A549 (cell line): ENCODE data around the gene NIPAL3. TPM values are rescaled to one million over a fixed set of nuclear protein-coding genes. Genes with fewer than 3 reads are reported as not detected.

Source experiments
- ATAC-seq, 2 experiments: fragments of 200-7000 bp in 1 of 2; fragments of >200 bp in 1 of 2; cut with Nextera tagmentation in 1 of 2; cut with Tn5 transposase in 1 of 2; 3 replicates each; pipeline versions ENCODE4 v1.8.0 to v1.9.1; 2018 to 2020; ENCODE audit warnings: mild to moderate bottlenecking in 1 of 2, moderate library complexity in 1 of 2
- CTCF ChIA-PET: fragments of 300-600 bp; sonication (Branson Sonifier 250); formaldehyde crosslinking; extraction: SDS; loops from one replicate; lab custom pipeline; 2021; ENCODE audit warnings: antibody characterized with exemption, inconsistent platforms; lab: Yijun Ruan, JAX
- POLR2A ChIA-PET: fragments of 350-600 bp; formaldehyde crosslinking; extraction: SDS; loops from one replicate; lab custom pipeline; 2021; ENCODE audit warnings: antibody characterized with exemption, inconsistent platforms; lab: Yijun Ruan, JAX
- DNase-seq, 2 experiments: peaks; one replicate each; pipeline versions ENCODE4 v3.0.0 to v3.0.0-alpha.2; 2011 to 2016; ENCODE audit warnings: low read depth in 1 of 2, low spot score in 1 of 2
- FAIRE-seq: peaks from 2 replicates; lab custom pipeline; 2011; peaks lifted over from hg19 to GRCh38; lab: Jason Lieb, UNC
- H3K27ac ChIP-seq, 2 experiments: fragments of >200 bp; sonication (Bioruptor Twin); formaldehyde crosslinking; 3 replicates each; pipeline ENCODE4 v1.5.1; 2016 to 2017
- H3K4me1 ChIP-seq: fragments of >200 bp; sonication (Bioruptor Twin); formaldehyde crosslinking; 3 replicates; pipeline ENCODE4 v1.6.1; 2016
- H3K4me2 ChIP-seq: fragments of >200 bp; sonication (Bioruptor Twin); formaldehyde crosslinking; 3 replicates; pipeline ENCODE4 v1.6.1; 2016
- H3K4me3 ChIP-seq: fragments of >200 bp; sonication (Bioruptor Twin); formaldehyde crosslinking; 3 replicates; pipeline ENCODE4 v1.5.1; 2016
- H3K9me3 ChIP-seq: fragments of >200 bp; sonication (Bioruptor Twin); formaldehyde crosslinking; 3 replicates; pipeline ENCODE4 v1.6.1; 2016
- BCL3 ChIP-seq: fragments of >200 bp; sonication (Bioruptor Twin); formaldehyde crosslinking; IDR thresholded peaks from 3 replicates; pipeline ENCODE4 v1.6.1; 2016
- BHLHE40 ChIP-seq: IDR thresholded peaks from 2 replicates; pipeline ENCODE4 v1.6.1; 2012; ENCODE audit warnings: low read depth, low read length, inconsistent platforms
- CBX2 ChIP-seq: fragments of 200-600 bp; sonication (generic); IDR thresholded peaks from 2 replicates; pipeline ENCODE4 v1.6.1; 2016; ENCODE audit warnings: low read depth, mild to moderate bottlenecking, borderline replicate concordance
- CEBPB ChIP-seq, 2 experiments: fragments of >200 bp in 1 of 2; sonication (Bioruptor Twin) in 1 of 2; formaldehyde crosslinking in 1 of 2; IDR thresholded peaks; 2 replicates each; pipeline ENCODE4 v1.6.1; 2012 to 2016
- CHD4 ChIP-seq: fragments of 200-600 bp; sonication (generic); IDR thresholded peaks from 2 replicates; pipeline ENCODE4 v1.6.1; 2016; ENCODE audit warnings: antibody characterized with exemption, mild to moderate bottlenecking, borderline replicate concordance
- CTCF ChIP-seq: fragments of >200 bp; sonication (Bioruptor Twin); formaldehyde crosslinking; IDR thresholded peaks from 3 replicates; pipeline ENCODE4 v1.5.1; 2016
- E2F6 ChIP-seq: IDR thresholded peaks from 2 replicates; pipeline ENCODE4 v1.6.1; 2012; ENCODE audit warnings: low read depth, borderline replicate concordance
- EP300 ChIP-seq, 2 experiments: fragments of >200 bp; sonication (Bioruptor Twin); formaldehyde crosslinking; IDR thresholded peaks; 2 replicates in 1 of 2; 3 replicates in 1 of 2; pipeline ENCODE4 v1.6.1; 2016 to 2017
- ESRRA ChIP-seq: fragments of 150-350 bp; IDR thresholded peaks from 2 replicates; pipeline ENCODE4 v1.6.1; 2014; ENCODE audit warnings: mild to moderate bottlenecking, low read length, borderline replicate concordance
- FOSB ChIP-seq: fragments of 250-450 bp; sonication (Bioruptor Pico); IDR thresholded peaks from 2 replicates; pipeline ENCODE4 v1.5.0; 2020; ENCODE audit warnings: mild to moderate bottlenecking, moderate library complexity
- FOXS1 ChIP-seq: fragments of 250-450 bp; sonication (Bioruptor Pico); IDR thresholded peaks from 2 replicates; pipeline ENCODE4 v1.5.0; 2020; ENCODE audit warnings: mild to moderate bottlenecking, moderate library complexity
- HDAC2 ChIP-seq: fragments of 200-600 bp; sonication (generic); IDR thresholded peaks from 2 replicates; pipeline ENCODE4 v1.6.1; 2016
- HES2 ChIP-seq: fragments of >200 bp; sonication (Bioruptor Twin); formaldehyde crosslinking; IDR thresholded peaks from 2 replicates; pipeline ENCODE4 v1.6.1; 2016
- HEYL ChIP-seq: fragments of 250-450 bp; sonication (Bioruptor Pico); IDR thresholded peaks from 2 replicates; pipeline ENCODE4 v1.8.0; 2021; ENCODE audit warnings: mild to moderate bottlenecking, moderate library complexity
- HOXB13 ChIP-seq: fragments of 250-450 bp; sonication (Bioruptor Pico); IDR thresholded peaks from 2 replicates; pipeline ENCODE4 v1.5.0; 2020; ENCODE audit warnings: low read depth, mild to moderate bottlenecking, moderate library complexity
- JUN ChIP-seq, 2 experiments: fragments of >200 bp; sonication (Bioruptor Twin); formaldehyde crosslinking; IDR thresholded peaks; 2 replicates in 1 of 2; 3 replicates in 1 of 2; pipeline ENCODE4 v1.6.1; 2016 to 2017
- KDM1A ChIP-seq: fragments of 200-600 bp; sonication (generic); IDR thresholded peaks from 2 replicates; pipeline ENCODE4 v1.6.1; 2016; ENCODE audit warnings: low read depth, mild to moderate bottlenecking
- MAFK ChIP-seq: fragments of 450-650 bp; IDR thresholded peaks from 2 replicates; pipeline ENCODE4 v1.6.1; 2014; ENCODE audit not compliant: partially characterized antibody
- MAX ChIP-seq: IDR thresholded peaks from 2 replicates; pipeline ENCODE4 v1.6.1; 2012
- NFE2L2 ChIP-seq: fragments of 150-350 bp; conservative IDR thresholded peaks from 2 replicates; pipeline ENCODE4 v1.6.1; 2014; ENCODE audit warnings: low read length
- NPAS2 ChIP-seq: fragments of 250-450 bp; sonication (Bioruptor Pico); IDR thresholded peaks from 2 replicates; pipeline ENCODE4 v1.8.0; 2022; ENCODE audit warnings: mild to moderate bottlenecking, moderate library complexity, borderline replicate concordance
- NR3C1 ChIP-seq: fragments of >200 bp; sonication (Bioruptor Twin); formaldehyde crosslinking; IDR thresholded peaks from 3 replicates; pipeline ENCODE4 v1.6.1; 2017
- PHF8 ChIP-seq: fragments of 200-600 bp; sonication (generic); IDR thresholded peaks from 2 replicates; pipeline ENCODE4 v1.6.1; 2016; ENCODE audit warnings: low read depth, mild to moderate bottlenecking, antibody characterized with exemption, moderate library complexity, borderline replicate concordance
- POLR2A ChIP-seq: IDR thresholded peaks from 2 replicates; pipeline ENCODE4 v1.6.1; 2012; ENCODE audit warnings: mild to moderate bottlenecking, low read length
- RARB ChIP-seq: fragments of 250-450 bp; sonication (Bioruptor Pico); IDR thresholded peaks from 2 replicates; pipeline ENCODE4 v1.8.0; 2021; ENCODE audit warnings: mild to moderate bottlenecking, moderate library complexity
- RCOR1 ChIP-seq: fragments of 150-350 bp; IDR thresholded peaks from 2 replicates; pipeline ENCODE4 v1.6.1; 2014; ENCODE audit warnings: antibody characterized with exemption, low read length, low read depth
- SREBF2 ChIP-seq: fragments of 450-650 bp; IDR thresholded peaks from 2 replicates; pipeline ENCODE4 v1.6.1; 2014; ENCODE audit warnings: mild to moderate bottlenecking, moderate library complexity
- USF2 ChIP-seq: fragments of 450-650 bp; IDR thresholded peaks from 2 replicates; pipeline ENCODE4 v1.6.1; 2014; ENCODE audit warnings: antibody characterized with exemption
- ZC3H11A ChIP-seq: fragments of 450-650 bp; IDR thresholded peaks from 2 replicates; pipeline ENCODE4 v1.6.1; 2014; ENCODE audit warnings: antibody characterized with exemption, mild to moderate bottlenecking
- ZFP36 ChIP-seq: fragments of 450-650 bp; IDR thresholded peaks from 2 replicates; pipeline ENCODE4 v1.6.1; 2014; ENCODE audit warnings: borderline replicate concordance; ENCODE audit not compliant: partially characterized antibody
- WGBS: methylation state at CpG from one replicate; pipeline ENCODE4 v1.1.6; 2017; ENCODE audit errors: missing lambda C conversion rate; 5-methylcytosine and 5-hydroxymethylcytosine counted together
- polyA plus RNA-seq, 4 experiments: library from polyadenylated mRNA; depleted of rRNA in 3 of 4; stranded (reverse); fragments of >200 nt; fragmentation: RNase III in 1 of 4; extraction: RNeasy Plus Mini Kit Qiagen cat#74134 plus additional on column Dnase treatment in 1 of 4; gene quantifications; 2 replicates in 3 of 4; 3 replicates in 1 of 4; pipeline ENCODE4 v1.2.3, GENCODE V29; 2011 to 2017
- TF ChIP-seq, protein P1 (sequence below): fragments of 250-450 bp; sonication (Bioruptor Pico); IDR thresholded peaks from 2 replicates; pipeline ENCODE4 v1.5.0; 2021; ENCODE audit warnings: mild to moderate bottlenecking, moderate library complexity, borderline replicate concordance
- TF ChIP-seq, protein P2 (sequence below): IDR thresholded peaks from 2 replicates; pipeline ENCODE4 v1.6.1; 2012

NIPAL3 gene
- polyA plus RNA-seq, 2 of the 4 experiments (the other 2 are of a cell fraction): 5.1 to 10.4 TPM

DNA sequence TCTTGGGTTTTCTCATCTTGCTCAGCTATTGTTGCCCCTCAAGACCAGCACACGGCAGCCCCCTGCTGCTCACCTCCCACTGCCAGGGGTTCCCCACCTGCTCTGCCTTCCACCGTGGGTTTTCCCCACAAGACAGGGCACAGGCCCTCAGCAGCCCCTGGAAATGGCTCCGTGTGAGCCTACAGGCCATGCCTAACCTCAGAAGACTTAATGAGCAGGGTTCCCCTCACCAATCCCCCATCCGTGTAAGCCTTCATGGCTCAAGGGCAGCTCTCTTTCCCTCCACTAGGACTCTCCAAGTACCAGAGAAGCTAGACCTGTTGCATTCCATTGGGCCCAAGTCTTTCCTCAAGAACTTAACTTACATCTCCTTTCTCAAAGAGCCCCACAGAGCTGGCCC, 68.6 kb downstream of the NIPAL3 start:
- TF ChIP-seq RCOR1 (no peak), EP300 (IDR thresholded peaks at IDR 0.05) (no peak), BHLHE40 (no peak), ZC3H11A (no peak), CBX2 (no peak), HOXB13 (CRISPR knock-in tag) (no peak), USF2 (no peak), MAFK (no peak), SREBF2 (no peak), POLR2A (no peak), BCL3 (no peak), CHD4 (no peak), CTCF (no peak), FOXS1 (CRISPR knock-in tag) (no peak), NFE2L2 (no peak)
- TF ChIP-seq, protein P1, sequence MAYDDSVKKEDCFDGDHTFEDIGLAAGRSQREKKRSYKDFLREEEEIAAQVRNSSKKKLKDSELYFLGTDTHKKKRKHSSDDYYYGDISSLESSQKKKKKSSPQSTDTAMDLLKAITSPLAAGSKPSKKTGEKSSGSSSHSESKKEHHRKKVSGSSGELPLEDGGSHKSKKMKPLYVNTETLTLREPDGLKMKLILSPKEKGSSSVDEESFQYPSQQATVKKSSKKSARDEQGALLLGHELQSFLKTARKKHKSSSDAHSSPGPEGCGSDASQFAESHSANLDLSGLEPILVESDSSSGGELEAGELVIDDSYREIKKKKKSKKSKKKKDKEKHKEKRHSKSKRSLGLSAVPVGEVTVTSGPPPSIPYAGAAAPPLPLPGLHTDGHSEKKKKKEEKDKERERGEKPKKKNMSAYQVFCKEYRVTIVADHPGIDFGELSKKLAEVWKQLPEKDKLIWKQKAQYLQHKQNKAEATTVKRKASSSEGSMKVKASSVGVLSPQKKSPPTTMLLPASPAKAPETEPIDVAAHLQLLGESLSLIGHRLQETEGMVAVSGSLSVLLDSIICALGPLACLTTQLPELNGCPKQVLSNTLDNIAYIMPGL (CRISPR knock-in tag): no peak
- CTCF ChIA-PET: no interaction called here
- POLR2A ChIA-PET: no interaction called here
- FAIRE-seq (no peak), ATAC-seq (no peak), DNase-seq (no peak)
- Histone ChIP-seq H3K4me2 (no peak overlapping the region), H3K4me3 (no peak overlapping the region), H3K27ac (no peak overlapping the region), H3K9me3 (no peaks in the 10 kb centered on the region), H3K4me1 (no peaks in the 10 kb centered on the region)
- WGBS: 48% methylated on average over 4 of the region's 4 CpGs

DNA sequence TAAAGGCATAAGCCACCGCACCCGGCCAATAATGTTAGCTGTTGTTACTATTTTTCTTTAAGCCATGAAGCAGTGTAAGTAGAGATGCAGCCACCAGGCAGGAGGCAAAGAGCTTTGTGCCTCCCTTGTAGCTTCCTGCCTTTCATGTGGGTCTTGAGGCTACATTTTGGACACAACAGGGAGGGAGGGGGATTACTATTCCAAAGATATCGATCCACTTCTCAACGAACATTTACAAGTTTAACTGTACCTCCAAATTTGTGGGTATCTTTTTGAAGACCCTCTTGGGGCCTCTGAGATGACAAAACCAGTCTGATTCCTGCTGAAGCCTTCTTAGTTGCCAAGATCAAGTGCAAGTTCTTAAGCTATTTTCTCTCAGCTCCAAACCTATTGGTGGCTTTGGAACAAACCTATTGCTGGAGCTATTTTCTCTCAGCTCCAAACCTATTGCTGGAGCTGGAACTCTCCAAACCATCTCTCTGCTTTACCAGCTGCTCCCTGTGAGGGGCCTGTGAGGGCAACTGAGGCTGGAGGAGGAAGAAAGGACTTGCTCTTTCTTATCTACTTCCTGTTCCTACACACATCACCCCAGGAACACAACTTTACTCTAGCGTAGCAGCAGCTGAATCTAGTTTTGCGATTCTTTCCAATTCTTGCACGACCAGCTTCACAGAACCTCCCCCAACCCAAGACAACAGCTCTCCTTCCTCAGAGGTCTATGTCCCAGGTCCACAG, 70.9 kb downstream of the NIPAL3 start:
- H3K4me2 ChIP-seq: no peak overlapping the region
- ATAC-seq (no peak), FAIRE-seq (no peak), DNase-seq (no peak)
- POLR2A ChIA-PET: no interaction called here
- CTCF ChIA-PET: interaction anchor here (1.1 kb wide), 1 partner anchor 14 kb away, joined by 3 read pairs; no protein-coding TSS in a partner anchor
- H3K9me3 ChIP-seq: peaks cover 3% of the 10 kb centered on the region; the same call in 1 of the 3 replicates
- H3K4me3 ChIP-seq: no peak overlapping the region
- H3K4me1 ChIP-seq: no peaks in the 10 kb centered on the region
- WGBS: 85% methylated on average over 7 of the region's 7 CpGs
- no peak overlapping the region for H3K27ac ChIP-seq
- TF ChIP-seq NFE2L2 (no peak), PHF8 (no peak), FOSB (CRISPR knock-in tag) (no peak), HES2 (no peak), MAX (no peak), CEBPB (IDR thresholded peaks at IDR 0.05) (no peak), E2F6 (no peak), ESRRA (no peak), MAFK (no peak), KDM1A (no peak), HDAC2 (no peak), HEYL (CRISPR knock-in tag) (no peak), NR3C1 (no peak), RCOR1 (no peak), RARB (CRISPR knock-in tag) (no peak), NPAS2 (CRISPR knock-in tag) (no peak), ZFP36 (no peak), JUN (IDR thresholded peaks at IDR 0.05) (no peak)
- TF ChIP-seq, protein P2, sequence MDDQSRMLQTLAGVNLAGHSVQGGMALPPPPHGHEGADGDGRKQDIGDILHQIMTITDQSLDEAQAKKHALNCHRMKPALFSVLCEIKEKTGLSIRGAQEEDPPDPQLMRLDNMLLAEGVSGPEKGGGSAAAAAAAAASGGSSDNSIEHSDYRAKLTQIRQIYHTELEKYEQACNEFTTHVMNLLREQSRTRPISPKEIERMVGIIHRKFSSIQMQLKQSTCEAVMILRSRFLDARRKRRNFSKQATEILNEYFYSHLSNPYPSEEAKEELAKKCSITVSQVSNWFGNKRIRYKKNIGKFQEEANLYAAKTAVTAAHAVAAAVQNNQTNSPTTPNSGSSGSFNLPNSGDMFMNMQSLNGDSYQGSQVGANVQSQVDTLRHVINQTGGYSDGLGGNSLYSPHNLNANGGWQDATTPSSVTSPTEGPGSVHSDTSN: no peak
